Type B pancreatic cell (in vitro differentiated cells): ENCODE data around the gene MRPL24. TPM values are rescaled to one million over a fixed set of nuclear protein-coding genes. Genes with fewer than 3 reads are reported as not detected.
A peak's percentile ranks its signal among the peaks of the same experiment; 100 is the strongest.
"Not testable (repeated sequence)": the region's sequence is repeated elsewhere in the genome, so short reads cannot be mapped to it uniquely, and the experiment has no call there.

Experiments
- DNase-seq: peaks from one replicate; pipeline ENCODE4 v3.0.0; 2021; ENCODE audit warnings: mixed read lengths; ENCODE audit not compliant: unreplicated experiment; ENCODE audit errors: extremely low spot score
- H3K27ac Mint-ChIP-seq: 2 replicates; pipeline ENCODE4 v1.8.0; 2021; ENCODE audit warnings: mild to moderate bottlenecking, mixed read lengths
- H3K27me3 Mint-ChIP-seq: 2 replicates; pipeline ENCODE4 v1.8.0; 2021; ENCODE audit warnings: mixed read lengths
- H3K36me3 Mint-ChIP-seq: 2 replicates; pipeline ENCODE4 v1.8.0; 2021; ENCODE audit warnings: mixed read lengths
- H3K4me1 Mint-ChIP-seq: one replicate; pipeline ENCODE4 v1.8.0; 2021; ENCODE audit warnings: mixed read lengths; ENCODE audit not compliant: unreplicated experiment
- H3K4me3 Mint-ChIP-seq: 2 replicates; pipeline ENCODE4 v1.8.0; 2021; ENCODE audit warnings: mild to moderate bottlenecking, mixed read lengths
- H3K9me3 Mint-ChIP-seq: 2 replicates; pipeline ENCODE4 v1.8.0; 2021; ENCODE audit warnings: mixed read lengths
- total RNA-seq: library from RNA; stranded (reverse); gene quantifications from 2 replicates; pipeline ENCODE4 v1.2.1, GENCODE V29; 2021; ENCODE audit warnings: low replicate concordance
- TF ChIP-seq, protein P1 (sequence below): fragments of 200-600 bp; sonication (generic); conservative IDR thresholded peaks from 2 replicates; pipeline ENCODE4 v1.5.0; 2021; ENCODE audit warnings: antibody characterized with exemption, mild to moderate bottlenecking

The MRPL24 gene
- total RNA-seq, 1 donor from 2014 or later = 58.6 TPM

DNA sequence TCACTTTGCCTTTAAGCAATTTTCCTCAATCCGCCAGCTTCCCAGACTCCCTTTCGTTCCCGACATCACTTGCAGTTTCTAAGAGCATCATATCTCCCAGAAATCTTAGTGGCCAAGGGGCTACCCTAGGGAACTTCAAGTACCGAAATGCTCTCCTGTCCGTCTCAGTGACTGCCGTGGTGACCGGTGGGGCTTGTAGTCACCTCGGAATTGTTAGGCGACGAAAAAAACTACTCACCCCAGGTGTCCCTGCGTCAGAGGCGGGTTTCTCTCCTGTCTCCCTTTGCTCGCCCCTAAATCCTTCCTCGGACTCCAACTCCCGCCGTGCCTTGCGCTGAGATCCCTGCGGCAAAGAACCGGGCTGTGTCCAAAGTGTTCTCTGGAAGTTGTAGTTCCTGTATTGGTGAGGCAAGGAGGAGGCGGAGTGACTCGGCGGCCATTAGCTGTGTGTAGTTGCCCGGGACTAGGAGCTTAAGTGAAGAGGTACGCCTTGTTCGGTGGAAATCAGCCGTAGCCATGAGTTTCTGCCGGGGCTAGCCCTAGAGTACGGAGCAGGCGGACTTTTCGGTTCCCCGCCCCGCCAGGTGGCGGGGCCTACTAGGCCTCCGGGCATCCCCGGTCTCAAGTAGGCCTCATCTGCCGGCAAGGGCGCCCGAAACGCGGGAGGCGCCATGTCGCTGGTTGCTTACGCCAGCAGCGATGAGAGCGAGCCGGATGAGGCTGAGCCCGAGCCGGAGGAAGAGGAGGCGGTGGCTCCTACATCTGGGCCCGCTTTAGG is 26.4 kb upstream of the MRPL24 start, which contains the start of gene PRCC:
PRCC (plus strand) TSS at position 435 of the 778 bp plus-strand sequence; CDS start at position 672, 237 bp downstream.
- TF ChIP-seq, protein P1, sequence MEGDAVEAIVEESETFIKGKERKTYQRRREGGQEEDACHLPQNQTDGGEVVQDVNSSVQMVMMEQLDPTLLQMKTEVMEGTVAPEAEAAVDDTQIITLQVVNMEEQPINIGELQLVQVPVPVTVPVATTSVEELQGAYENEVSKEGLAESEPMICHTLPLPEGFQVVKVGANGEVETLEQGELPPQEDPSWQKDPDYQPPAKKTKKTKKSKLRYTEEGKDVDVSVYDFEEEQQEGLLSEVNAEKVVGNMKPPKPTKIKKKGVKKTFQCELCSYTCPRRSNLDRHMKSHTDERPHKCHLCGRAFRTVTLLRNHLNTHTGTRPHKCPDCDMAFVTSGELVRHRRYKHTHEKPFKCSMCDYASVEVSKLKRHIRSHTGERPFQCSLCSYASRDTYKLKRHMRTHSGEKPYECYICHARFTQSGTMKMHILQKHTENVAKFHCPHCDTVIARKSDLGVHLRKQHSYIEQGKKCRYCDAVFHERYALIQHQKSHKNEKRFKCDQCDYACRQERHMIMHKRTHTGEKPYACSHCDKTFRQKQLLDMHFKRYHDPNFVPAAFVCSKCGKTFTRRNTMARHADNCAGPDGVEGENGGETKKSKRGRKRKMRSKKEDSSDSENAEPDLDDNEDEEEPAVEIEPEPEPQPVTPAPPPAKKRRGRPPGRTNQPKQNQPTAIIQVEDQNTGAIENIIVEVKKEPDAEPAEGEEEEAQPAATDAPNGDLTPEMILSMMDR = peak; percentile 40
- Mint-ChIP-seq H3K27ac (no peak within 1 kb of the TSS), H3K9me3 (no peaks in the 10 kb centered on the region), H3K4me3 (no peak within 1 kb of the TSS), H3K36me3 (peaks cover 18% of the 10 kb centered on the region), H3K4me1 (peaks cover 34% of the 10 kb centered on the region), H3K27me3 (no peaks in the 10 kb centered on the region)
- peak; percentile 98 for DNase-seq

DNA sequence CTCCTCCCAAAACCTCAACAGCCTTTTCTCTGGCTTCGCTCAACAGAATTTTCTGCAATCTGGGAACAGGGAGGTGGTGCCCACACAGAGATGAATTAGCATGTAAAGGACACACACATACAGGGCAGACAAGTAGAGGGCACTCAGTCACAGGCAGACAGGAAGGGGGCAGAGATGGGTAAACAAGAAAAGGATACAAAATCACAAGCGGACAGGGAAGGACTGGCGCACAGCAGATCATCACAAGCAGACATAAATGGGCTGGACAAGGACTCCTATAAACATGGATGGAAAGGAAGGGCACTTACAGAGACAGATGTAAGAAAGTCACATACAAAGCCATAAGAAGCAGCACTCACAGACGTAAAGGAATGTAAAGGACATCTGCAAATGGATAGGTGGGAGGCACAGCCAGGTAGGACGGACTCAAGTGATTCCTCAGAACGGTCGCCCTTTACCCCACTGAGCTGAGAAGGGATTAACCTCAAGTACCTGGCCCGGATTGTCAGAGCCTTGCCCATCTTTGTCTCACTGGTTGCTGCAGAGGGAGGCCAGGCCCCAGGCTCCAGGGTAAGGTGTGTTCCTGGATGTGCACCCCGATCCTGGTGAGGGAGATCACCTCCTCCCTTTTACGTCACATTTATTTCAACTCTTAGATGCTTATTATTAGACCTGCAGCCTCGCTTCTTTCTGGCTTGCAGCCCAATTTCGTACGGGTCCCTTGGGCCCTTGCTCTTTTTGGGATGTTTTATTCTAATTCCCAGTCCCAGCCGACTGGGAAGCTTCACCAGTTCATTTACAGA is 25.6 kb upstream of the MRPL24 start:
- H3K4me3 Mint-ChIP-seq = no peak overlapping the region
- no peaks in the 10 kb centered on the region for H3K27me3 Mint-ChIP-seq
- H3K27ac Mint-ChIP-seq = no peak overlapping the region
- no peaks in the 10 kb centered on the region for H3K9me3 Mint-ChIP-seq
- peaks cover 30% of the 10 kb centered on the region for H3K4me1 Mint-ChIP-seq
- H3K36me3 Mint-ChIP-seq = peaks cover 18% of the 10 kb centered on the region
- no peak for DNase-seq
- TF ChIP-seq, protein P1 = no peak

DNA sequence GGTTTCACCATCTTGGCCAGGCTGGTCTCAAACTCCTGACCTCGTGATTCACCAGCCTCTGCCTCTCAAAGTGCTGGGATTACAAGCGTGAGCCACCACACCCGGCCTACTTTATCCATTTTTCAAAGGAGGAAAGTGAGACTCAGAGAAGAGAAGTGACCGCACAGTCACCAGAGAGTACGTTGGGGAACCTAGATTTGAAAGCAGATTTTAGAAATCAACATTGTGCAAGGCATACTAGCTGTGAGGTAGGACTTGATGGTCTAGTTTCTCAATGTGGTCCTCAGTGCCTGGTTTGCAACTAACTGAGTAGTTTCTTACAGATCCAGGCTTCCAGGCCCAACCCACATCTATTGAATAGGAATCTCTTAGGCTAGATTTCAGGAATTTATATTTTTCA is 24.8 kb upstream of the MRPL24 start:
- no peak for DNase-seq
- TF ChIP-seq, protein P1 = no peak
- Mint-ChIP-seq H3K27me3 (no peaks in the 10 kb centered on the region), H3K27ac (no peak overlapping the region), H3K4me3 (no peak overlapping the region), H3K36me3 (peaks cover 10% of the 10 kb centered on the region), H3K9me3 (no peaks in the 10 kb centered on the region), H3K4me1 (peaks cover 23% of the 10 kb centered on the region)

DNA sequence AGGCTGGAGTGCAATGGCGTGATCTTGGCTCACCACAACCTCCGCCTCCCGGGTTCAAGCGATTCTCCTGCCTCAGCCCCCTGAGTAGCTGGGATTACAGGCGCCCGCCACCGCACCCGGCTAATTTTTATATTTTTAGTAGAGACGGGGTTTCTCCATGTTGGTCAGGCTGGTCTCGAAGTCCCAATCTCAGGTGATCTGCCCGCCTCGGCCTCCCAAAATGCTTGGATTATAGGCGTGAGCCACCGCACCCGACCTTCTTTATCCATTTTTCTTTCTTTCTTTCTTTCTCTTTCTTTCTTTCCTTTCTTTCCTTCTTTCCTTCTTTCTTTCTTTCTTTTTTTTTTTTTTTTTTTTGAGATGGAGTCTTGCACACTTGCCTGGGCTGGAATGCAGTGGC is 24.2 kb upstream of the MRPL24 start:
- peaks cover 26% of the 10 kb centered on the region for H3K4me1 Mint-ChIP-seq
- H3K9me3 Mint-ChIP-seq, H3K36me3 Mint-ChIP-seq, H3K27me3 Mint-ChIP-seq, H3K4me3 Mint-ChIP-seq, H3K27ac Mint-ChIP-seq, DNase-seq: not testable (repeated sequence)

DNA sequence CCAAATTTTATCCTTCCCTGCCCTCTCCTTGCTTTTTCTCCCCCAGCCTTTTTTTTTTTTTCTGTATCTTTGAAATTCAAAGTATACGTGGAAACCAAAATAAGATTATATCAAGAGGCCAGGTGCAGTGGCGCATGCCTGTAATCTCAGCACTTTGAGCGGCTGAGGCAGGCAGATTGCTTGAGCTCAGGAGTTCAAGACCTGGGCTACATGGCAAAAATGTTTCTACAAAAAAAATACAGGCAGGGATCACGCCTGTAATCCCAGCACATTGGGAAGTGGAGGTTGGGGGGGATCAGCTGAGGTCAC is 19.9 kb upstream of the MRPL24 start:
- TF ChIP-seq, protein P1 = no peak
- DNase-seq = no peak
- H3K36me3 Mint-ChIP-seq = no peaks in the 10 kb centered on the region
- H3K9me3 Mint-ChIP-seq = no peaks in the 10 kb centered on the region
- H3K27ac Mint-ChIP-seq = peak overlapping the region; percentile 92
- peaks cover 11% of the 10 kb centered on the region for H3K4me1 Mint-ChIP-seq
- H3K4me3 Mint-ChIP-seq = no peak overlapping the region
- no peaks in the 10 kb centered on the region for H3K27me3 Mint-ChIP-seq
